ENCODE measurements around the gene SAMD13.

The SAMD13 gene

DNA sequence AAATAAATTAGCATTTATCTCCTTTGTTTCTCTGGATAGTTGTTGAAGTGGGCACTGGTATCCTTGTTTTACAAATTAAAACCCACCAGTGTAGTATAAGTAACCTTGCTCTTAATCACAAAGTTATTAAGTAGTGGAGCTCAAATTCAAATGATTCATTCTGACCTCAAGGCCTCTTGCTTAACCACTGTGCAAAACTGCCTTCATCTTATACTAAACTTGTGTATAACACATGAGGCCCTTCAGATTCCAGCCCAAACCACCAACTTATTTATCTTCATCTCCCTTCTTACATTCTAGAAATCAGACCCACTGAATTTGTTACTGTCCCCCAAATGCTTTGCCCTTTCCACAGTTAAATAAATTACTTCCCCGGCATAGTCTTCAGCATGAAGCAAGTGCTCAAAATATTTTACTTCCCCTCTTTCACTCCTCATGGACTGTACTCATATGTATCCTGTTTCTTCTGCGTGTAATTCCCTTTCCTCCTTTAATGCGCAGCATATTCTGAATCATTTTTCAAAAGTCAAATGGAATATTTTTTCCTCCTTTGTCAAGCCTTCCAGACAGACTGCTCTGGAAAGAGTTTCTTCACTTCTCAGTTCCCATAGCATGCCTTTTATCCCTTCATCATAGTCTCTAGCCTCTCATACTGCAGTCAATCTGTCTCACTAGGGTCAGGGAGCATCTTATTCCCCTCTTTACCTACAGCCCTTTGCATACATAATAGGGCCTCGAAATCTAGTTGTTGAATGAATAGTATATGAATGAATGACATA, 77.8 kb downstream of the SAMD13 start:
- Mint-ChIP-seq H3K9me3 (no peaks in the 10 kb centered on the region), H3K27ac (no peak overlapping the region), H3K4me3 (no peak overlapping the region), H3K36me3 (no peaks in the 10 kb centered on the region), H3K4me1 (no peaks in the 10 kb centered on the region), H3K27me3 (peaks cover 0 to 4% of the 10 kb centered on the region in 2 donors)
- DNase-seq (no peak), ATAC-seq (replicated peaks) (no peak)

DNA sequence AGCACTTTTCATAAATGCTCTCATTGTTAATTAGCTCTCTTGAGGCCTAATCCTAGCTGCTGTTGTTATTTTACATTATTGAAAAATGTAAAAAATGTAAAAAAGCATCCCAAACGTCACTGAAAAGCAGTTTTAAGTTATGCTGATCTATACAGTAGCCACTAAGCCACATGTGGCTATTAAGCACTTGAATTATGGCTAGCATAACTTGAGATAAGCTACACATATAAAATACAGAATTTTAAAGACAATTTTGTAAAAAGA, 78.3 kb downstream of the SAMD13 start:
- Mint-ChIP-seq H3K4me1 (no peaks in the 10 kb centered on the region), H3K4me3 (no peak overlapping the region), H3K27me3 (peaks cover 0 to 4% of the 10 kb centered on the region in 2 donors), H3K27ac (no peak overlapping the region), H3K9me3 (no peaks in the 10 kb centered on the region), H3K36me3 (no peaks in the 10 kb centered on the region)
- DNase-seq (no peak), ATAC-seq (replicated peaks) (no peak)

DNA sequence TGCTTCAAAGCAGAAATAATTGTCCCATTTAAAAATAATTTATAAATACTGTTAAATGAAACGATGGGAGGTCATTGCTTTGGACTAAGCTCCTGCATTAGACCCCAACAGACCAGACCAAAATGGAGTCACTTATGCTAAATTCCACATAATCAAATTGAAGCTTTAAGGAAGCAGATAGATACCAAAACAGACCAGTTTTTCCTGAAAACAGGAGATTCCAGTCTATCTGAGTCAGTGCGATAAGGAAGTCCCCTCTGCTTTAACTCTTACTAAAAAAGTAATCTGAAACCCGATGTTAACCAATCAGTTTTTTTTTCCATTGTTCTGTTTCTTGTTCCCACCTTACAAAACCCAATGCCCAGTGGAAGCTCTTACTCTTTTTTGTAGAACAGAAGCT, 80.6 kb downstream of the SAMD13 start:
- Mint-ChIP-seq H3K4me1 (no peaks in the 10 kb centered on the region), H3K27ac (no peak overlapping the region), H3K27me3 (peaks cover 0 to 4% of the 10 kb centered on the region in 2 donors), H3K9me3 (no peaks in the 10 kb centered on the region), H3K36me3 (no peaks in the 10 kb centered on the region), H3K4me3 (no peak overlapping the region)
- ATAC-seq (replicated peaks) (no peak), DNase-seq (no peak)

DNA sequence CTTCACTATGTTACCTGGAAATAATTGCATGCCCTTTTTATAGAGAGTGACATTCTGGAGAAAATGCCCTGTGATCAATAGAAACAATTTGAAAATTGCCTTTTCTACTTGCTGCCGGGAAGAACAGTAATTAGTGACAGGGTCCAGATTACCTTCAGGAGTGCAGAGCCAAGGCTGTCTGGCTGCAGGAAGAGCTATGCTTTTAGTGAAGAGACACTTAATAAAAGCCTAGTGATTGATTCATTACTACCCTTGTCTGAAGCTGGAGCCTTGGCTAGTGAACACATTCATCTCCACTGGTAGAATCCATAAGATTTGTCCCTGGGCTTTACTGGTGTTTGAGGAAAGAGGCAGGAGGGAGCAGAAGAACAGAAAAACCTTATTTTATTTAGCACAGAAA, 83.8 kb downstream of the SAMD13 start:
- Mint-ChIP-seq H3K27ac (no peak overlapping the region), H3K27me3 (peaks cover 0 to 4% of the 10 kb centered on the region in 2 donors), H3K9me3 (peaks cover 0 to 1% of the 10 kb centered on the region in 2 donors), H3K4me3 (no peak overlapping the region), H3K36me3 (no peaks in the 10 kb centered on the region), H3K4me1 (peaks cover 11 to 14% of the 10 kb centered on the region in 2 donors)
- DNase-seq (no peak), ATAC-seq (replicated peaks) (no peak)

DNA sequence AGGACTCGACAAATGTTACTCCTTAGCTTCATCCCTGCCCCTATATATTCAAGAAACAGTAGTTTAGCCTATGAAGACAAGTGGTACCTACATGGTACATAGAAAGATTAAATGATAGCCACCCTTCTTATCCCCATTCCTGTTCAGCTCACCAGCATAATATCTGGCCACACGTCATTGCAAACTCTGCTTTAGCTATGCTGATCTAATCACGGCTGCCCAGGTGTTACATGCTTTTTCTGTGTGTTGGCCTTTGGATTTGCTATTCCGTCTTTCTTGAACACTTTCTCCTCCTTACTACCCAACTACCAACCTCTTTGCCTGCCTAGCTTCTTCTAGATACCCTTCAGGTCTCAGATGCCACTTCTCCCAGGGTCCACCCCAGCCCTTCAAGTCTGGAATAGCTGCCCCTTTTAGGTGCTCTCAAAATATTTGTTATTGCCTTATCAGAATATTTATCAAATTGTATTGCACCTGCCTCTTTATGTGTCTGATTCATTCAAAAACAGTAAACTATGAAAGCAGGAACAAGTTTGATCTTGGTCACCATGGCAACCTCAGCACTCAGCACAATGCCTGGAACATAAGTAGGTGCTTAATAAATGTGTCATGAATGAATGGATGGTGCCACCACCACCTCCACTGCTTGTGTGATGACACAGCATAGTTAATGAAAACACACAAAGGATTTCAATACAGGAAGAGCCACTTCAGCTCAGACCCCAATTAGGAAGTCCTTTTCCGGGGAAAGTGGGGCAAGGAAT, 85.4 kb downstream of the SAMD13 start:
- Mint-ChIP-seq H3K9me3 (peaks cover 0 to 1% of the 10 kb centered on the region in 2 donors), H3K36me3 (no peaks in the 10 kb centered on the region), H3K4me1 (peaks cover 11 to 14% of the 10 kb centered on the region in 2 donors), H3K4me3 (no peak overlapping the region), H3K27ac (no peak overlapping the region), H3K27me3 (peaks cover 0 to 4% of the 10 kb centered on the region in 2 donors)
- DNase-seq = no peak
- no peak for ATAC-seq (replicated peaks)

DNA sequence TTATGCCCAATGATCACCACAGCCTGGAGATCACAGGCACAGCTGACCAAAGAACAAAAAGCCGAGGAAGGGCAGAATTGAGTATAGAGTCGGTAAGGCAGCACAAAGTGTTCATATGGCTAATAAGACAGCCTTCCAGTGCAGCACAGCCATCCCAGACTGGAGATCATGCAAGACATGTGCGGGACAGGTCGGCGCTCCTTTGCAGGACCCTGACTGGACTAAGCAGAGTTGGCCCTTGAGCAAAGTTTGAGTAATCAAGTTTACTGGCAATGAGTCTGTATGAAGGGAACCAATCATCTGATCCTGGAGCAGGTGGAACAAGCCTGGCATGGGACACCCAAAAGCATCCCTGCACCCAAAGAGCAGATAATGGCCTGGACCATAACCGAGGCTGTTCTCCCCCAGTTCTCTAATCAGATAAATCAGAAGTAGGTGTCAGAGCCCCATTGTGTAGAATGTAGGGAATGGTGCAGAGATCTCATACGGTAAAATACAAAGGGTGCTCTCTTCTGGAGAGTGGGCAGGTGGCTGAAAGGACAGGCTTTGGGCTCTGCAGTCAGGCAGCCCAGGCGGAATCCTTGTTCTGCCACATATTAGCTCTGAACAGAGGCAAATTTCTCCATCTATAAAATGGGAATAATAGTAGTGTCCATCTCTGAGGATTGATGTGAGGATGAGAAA, 86.1 kb downstream of the SAMD13 start:
- peaks cover 0 to 3% of the 10 kb centered on the region in 2 donors for H3K27me3 Mint-ChIP-seq
- H3K36me3 Mint-ChIP-seq = no peaks in the 10 kb centered on the region
- H3K4me1 Mint-ChIP-seq = peaks cover 11 to 14% of the 10 kb centered on the region in 2 donors
- no peak overlapping the region for H3K27ac Mint-ChIP-seq
- ATAC-seq (replicated peaks) (no peak), DNase-seq (no peak)
- H3K9me3 Mint-ChIP-seq = peaks cover 0 to 1% of the 10 kb centered on the region in 2 donors
- H3K4me3 Mint-ChIP-seq = no peak overlapping the region

DNA sequence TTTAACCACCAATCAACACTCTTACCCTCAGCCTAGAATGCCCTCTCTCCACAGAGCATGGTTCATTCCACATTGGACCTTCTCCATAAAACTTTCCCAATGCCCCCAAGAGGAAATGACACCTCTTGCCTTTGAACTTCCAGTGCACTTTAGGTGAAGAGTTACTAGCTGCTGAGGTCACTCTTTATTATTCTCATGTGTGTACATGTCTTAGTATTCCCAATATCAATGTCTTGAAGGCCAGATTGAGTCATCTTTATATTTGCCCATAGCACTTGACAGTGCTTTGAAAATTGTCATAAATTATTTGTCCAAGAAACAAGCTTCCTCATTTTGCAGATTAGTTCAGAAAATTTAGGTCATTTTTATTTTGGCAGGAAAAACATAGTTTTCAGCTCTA, 88.7 kb downstream of the SAMD13 start:
- no peak overlapping the region for H3K27ac Mint-ChIP-seq
- H3K36me3 Mint-ChIP-seq = no peaks in the 10 kb centered on the region
- no peaks in the 10 kb centered on the region for H3K27me3 Mint-ChIP-seq
- no peak overlapping the region for H3K4me3 Mint-ChIP-seq
- peaks cover 11 to 14% of the 10 kb centered on the region in 2 donors for H3K4me1 Mint-ChIP-seq
- no peak for ATAC-seq (replicated peaks)
- H3K9me3 Mint-ChIP-seq = peaks cover 0 to 1% of the 10 kb centered on the region in 2 donors
- DNase-seq = no peak

DNA sequence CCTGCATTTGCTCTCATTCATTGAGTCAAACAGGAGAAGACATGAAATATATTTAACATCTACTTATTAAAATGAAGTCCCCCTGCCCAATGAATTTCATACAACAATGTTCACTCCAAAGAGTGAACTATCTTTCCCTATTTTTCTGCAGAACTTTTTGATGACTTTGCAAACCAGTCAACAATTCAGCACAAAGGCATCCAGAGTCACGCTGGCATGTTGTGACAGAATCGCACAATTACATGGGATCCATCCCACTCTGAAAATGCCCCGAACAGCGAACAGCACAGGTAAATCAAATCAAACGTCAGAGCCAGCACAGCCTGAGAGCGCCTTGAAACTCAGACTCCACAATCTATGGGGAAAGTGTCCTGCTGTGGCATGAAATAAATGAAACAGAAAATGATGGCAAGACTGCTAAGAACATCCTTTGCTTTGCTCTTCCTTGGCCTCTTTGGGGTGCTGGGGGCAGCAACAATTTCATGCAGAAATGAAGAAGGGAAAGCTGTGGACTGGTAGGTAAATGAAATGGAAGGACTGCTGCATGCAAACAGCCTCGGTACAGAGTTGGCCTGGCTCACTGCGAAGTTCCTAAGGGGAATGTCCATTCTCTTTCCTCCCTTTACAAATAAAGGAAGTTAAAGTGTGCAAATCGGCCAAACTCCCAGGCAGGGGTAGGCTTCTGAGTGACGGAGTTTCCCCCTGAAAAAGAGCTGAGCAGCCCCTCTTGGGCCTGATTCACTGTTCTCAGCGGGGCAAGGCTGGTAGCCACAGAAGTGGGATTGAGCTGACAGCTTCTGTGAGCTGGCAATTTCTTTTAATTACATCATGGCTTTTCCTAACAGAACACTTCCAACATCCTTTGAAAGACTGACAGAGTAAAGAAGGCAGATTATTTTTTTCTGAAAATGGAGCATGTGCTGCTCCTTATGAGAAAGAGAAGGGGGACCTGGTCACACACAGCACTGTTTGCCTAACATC, 97.0 kb downstream of the SAMD13 start, which contains the start of gene DNASE2B:
DNASE2B (plus strand) TSS at position 310 of the 981 bp plus-strand sequence; CDS start at position 391, 81 bp downstream.
- no peaks in the 10 kb centered on the region for H3K4me1 Mint-ChIP-seq
- H3K36me3 Mint-ChIP-seq = no peaks in the 10 kb centered on the region
- H3K4me3 Mint-ChIP-seq = no peak within 1 kb of the TSS
- no peak within 1 kb of the TSS for H3K27ac Mint-ChIP-seq
- no peak for DNase-seq
- no peak for ATAC-seq (replicated peaks)
- H3K27me3 Mint-ChIP-seq = no peaks in the 10 kb centered on the region
- no peaks in the 10 kb centered on the region for H3K9me3 Mint-ChIP-seq

Measured in stimulated activated naive B cell treated with anti-CD40 and anti-IgM and Interleukin-4, amounts not matched to agents 10 μg/mL and 1 μg/mL and 100 μg/mL, for 72 hours (primary cell).